ENCODE data around the gene HLA-F. TPM values are rescaled to one million over a fixed set of nuclear protein-coding genes. Genes with fewer than 3 reads are reported as not detected.

HLA-F gene
- total RNA-seq, 6 donors from 2014 or later, result 163 to 418 (median 191) TPM

DNA sequence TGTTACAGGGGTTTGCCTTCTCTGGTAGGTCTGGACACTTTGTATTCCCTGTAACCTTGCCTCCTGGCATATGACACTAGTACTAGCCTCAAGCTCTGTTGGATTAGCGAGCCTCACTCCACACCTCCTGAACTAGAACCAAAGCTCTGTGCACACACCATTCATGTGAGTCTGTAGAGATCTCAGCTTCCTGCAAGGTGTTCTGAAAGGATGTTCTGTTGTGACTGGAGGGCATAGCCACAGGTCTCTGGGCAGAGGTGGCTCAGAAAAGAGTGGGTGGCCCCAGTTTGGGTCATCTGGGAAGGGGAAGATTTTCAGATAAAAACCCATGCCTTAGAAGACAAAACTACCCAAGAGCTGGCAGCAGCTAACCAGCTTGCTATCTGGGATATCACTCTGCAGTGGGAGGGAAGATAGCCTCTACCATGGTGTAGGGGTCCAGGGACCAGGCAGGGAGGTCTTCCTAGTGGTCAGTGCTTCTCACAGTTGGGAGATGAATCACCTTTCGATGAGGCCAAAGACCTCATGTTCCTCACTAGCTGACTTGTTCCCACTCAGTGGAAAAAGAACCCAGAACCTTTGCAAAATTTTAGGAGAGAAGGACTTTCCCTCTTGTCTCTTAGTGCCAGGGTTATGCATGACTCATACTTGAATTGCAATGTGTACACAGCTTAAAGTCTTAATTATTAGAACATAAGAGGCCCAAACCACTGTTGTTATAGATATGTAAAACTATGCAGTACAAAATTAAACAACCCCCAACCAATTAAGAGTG lies 41.4 kb downstream of the HLA-F start:
- Histone ChIP-seq H3K27me3 (no peaks in the 10 kb centered on the region), H3K9me3 (no peaks in the 10 kb centered on the region), H3K27ac (no peak overlapping the region), H3K36me3 (no peaks in the 10 kb centered on the region), H3K4me1 (peaks cover 0 to 9% (median 2%) of the 10 kb centered on the region in 4 donors), H3K4me3 (no peak overlapping the region)
- DNase-seq (no peak), ATAC-seq (ENCODE audit: low FRiP score in 2 of 2) (peak in 1 of 2 donors; percentile 31)
- WGBS, 2 donors, result 87 to 93% methylated on average over 2 of the region's 2 CpGs
- TF ChIP-seq EP300 (IDR thresholded peaks at IDR 0.05) (no peak), POLR2AphosphoS5 (IDR thresholded peaks at IDR 0.05) (no peak), POLR2A (IDR thresholded peaks at IDR 0.05) (no peak)
- TF ChIP-seq, protein P1, sequence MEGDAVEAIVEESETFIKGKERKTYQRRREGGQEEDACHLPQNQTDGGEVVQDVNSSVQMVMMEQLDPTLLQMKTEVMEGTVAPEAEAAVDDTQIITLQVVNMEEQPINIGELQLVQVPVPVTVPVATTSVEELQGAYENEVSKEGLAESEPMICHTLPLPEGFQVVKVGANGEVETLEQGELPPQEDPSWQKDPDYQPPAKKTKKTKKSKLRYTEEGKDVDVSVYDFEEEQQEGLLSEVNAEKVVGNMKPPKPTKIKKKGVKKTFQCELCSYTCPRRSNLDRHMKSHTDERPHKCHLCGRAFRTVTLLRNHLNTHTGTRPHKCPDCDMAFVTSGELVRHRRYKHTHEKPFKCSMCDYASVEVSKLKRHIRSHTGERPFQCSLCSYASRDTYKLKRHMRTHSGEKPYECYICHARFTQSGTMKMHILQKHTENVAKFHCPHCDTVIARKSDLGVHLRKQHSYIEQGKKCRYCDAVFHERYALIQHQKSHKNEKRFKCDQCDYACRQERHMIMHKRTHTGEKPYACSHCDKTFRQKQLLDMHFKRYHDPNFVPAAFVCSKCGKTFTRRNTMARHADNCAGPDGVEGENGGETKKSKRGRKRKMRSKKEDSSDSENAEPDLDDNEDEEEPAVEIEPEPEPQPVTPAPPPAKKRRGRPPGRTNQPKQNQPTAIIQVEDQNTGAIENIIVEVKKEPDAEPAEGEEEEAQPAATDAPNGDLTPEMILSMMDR (IDR thresholded peaks at IDR 0.05), result no peak

DNA sequence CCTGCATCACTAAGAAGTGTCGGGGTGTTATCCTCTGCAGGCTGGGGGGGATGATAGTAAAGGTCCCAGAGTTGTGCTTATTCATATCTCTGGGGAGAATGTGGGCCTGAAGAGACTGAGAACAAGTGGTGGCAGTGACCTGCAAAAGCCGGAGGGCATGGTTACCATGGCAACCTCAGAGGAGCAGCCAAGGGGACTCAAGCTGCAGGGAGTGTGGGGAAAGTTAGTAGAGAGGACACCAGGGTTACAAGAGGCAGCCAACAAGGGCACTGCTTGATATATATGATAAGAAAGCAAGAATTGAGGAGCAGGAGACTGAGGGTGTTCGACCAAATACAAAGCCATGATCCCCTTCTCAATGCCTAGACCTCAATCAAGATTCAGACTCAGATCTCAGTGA lies 46.1 kb downstream of the HLA-F start:
- Histone ChIP-seq H3K27ac (no peak overlapping the region), H3K9me3 (no peaks in the 10 kb centered on the region), H3K27me3 (no peaks in the 10 kb centered on the region), H3K4me3 (no peak overlapping the region), H3K36me3 (no peaks in the 10 kb centered on the region), H3K4me1 (peaks cover 0 to 4% (median 0%) of the 10 kb centered on the region in 4 donors)
- no peak for DNase-seq
- TF ChIP-seq, protein P1 (IDR thresholded peaks at IDR 0.05), result no peak
- TF ChIP-seq EP300 (IDR thresholded peaks at IDR 0.05) (no peak), POLR2A (IDR thresholded peaks at IDR 0.05) (no peak), POLR2AphosphoS5 (IDR thresholded peaks at IDR 0.05) (no peak)
- WGBS, 2 donors, result 58 to 64% methylated on average over 3 of the region's 3 CpGs
- no peak for ATAC-seq (ENCODE audit: low FRiP score in 2 of 2)

DNA sequence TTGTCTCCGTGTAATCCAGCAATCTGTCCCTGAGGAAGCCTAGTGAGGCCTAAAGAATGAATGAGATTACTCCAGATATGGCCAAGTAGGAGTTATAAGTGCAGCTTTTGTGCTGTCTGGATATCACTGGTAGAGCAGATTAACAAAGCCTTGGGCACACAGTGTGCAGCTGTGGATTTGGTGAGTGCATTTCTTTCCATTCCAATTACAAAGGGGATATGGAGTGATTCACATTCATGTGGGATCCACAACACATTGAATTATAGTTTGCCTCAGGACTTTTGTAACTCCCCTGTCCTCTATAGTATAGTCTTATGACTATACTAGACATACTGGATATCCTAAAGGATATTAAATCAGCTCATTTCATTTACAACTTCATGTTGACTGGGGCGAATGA lies 47.1 kb downstream of the HLA-F start:
- H3K27me3 ChIP-seq, result no peaks in the 10 kb centered on the region
- DNase-seq (no peak), ATAC-seq (ENCODE audit: low FRiP score in 2 of 2) (no peak)
- H3K27ac ChIP-seq, result no peak overlapping the region
- no peak overlapping the region for H3K4me3 ChIP-seq
- no peaks in the 10 kb centered on the region for H3K36me3 ChIP-seq
- no peak for TF ChIP-seq EP300 (IDR thresholded peaks at IDR 0.05)
- no peak for TF ChIP-seq POLR2AphosphoS5 (IDR thresholded peaks at IDR 0.05)
- no peak for TF ChIP-seq POLR2A (IDR thresholded peaks at IDR 0.05)
- TF ChIP-seq, protein P1 (IDR thresholded peaks at IDR 0.05), result no peak
- WGBS, 2 donors, result 79 to 84% methylated on average over 2 of the region's 2 CpGs
- H3K9me3 ChIP-seq, result no peaks in the 10 kb centered on the region
- no peaks in the 10 kb centered on the region for H3K4me1 ChIP-seq

DNA sequence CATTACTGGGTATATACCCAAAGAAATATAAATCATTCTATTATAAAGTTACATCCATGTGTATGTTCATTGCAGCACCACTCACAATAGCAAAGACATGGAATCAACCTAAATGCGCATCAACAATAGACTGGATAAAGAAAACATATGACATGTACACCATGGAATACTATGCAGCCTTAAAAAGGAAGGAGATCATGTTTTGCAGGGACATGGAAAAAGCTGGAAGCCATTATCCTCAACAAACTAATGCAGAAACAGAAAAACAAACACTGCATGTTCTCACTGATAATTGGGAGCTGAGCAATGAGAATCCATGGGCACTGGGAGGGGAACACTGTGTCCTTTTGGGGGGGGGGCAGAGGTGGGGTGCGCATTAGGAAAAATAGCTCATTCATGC lies 53.5 kb downstream of the HLA-F start:
- no peak for ATAC-seq (ENCODE audit: low FRiP score in 2 of 2)
- no peak for DNase-seq
- Histone ChIP-seq H3K27me3 (no peaks in the 10 kb centered on the region), H3K36me3 (no peaks in the 10 kb centered on the region), H3K4me3 (no peak overlapping the region), H3K4me1 (no peaks in the 10 kb centered on the region), H3K9me3 (no peaks in the 10 kb centered on the region), H3K27ac (no peak overlapping the region)
- 94 to 99% methylated on average over 2 of the region's 2 CpGs for WGBS, 2 donors
- TF ChIP-seq POLR2AphosphoS5 (IDR thresholded peaks at IDR 0.05), result no peak
- no peak for TF ChIP-seq EP300 (IDR thresholded peaks at IDR 0.05)
- no peak for TF ChIP-seq POLR2A (IDR thresholded peaks at IDR 0.05)
- TF ChIP-seq, protein P1 (IDR thresholded peaks at IDR 0.05), result no peak

Small RNA genes within 50 kb of the gene (small RNA-seq; reads per million reads assigned to genes)
- gene AL645939.2 (0 reads per million in 4 donors), gene AL645939.3 (0 reads per million in 4 donors), gene AL645939.4 (0 reads per million in 4 donors), gene RF00019 (0 reads per million in 4 donors)

Other genes with a start within 250 kb of the HLA-F start
- 1 to 10 TPM in 1 of 6 donors, under 1 TPM in 1, not detected in 4; 0.54 to 1.8 TPM for gene MAS1L, start 235.5 kb upstream of the HLA-F start, total RNA-seq
- gene UBD, start 163.7 kb upstream of the HLA-F start, total RNA-seq, result 1 to 10 TPM in 2 of 6 donors, under 1 TPM in 2, not detected in 2; 0.76 to 3.6 (median 1.6) TPM
- not detected for gene OR2H2, start 138.3 kb upstream of the HLA-F start, total RNA-seq
- 100 to 1,000 TPM in 1 of 6 donors, 10 to 100 TPM in 5; 13.2 to 171 (median 34.8) TPM for gene GABBR1, start 90.3 kb upstream of the HLA-F start, total RNA-seq
- gene MOG, start 66.3 kb upstream of the HLA-F start, total RNA-seq, result not detected
- 1 to 10 TPM in 1 of 6 donors, under 1 TPM in 1, not detected in 4; 0.30 to 2.1 TPM for gene ZFP57, start 42.3 kb upstream of the HLA-F start, total RNA-seq
- gene HLA-G, start 104.4 kb downstream of the HLA-F start, total RNA-seq, result 10 to 100 TPM in 1 of 6 donors, 1 to 10 TPM in 5; 1.0 to 11.8 (median 6.2) TPM
- 1,000 to 10,000 TPM in 3 of 6 donors, 100 to 1,000 TPM in 3; 497 to 1,319 (median 949) TPM for gene HLA-A, start 219.1 kb downstream of the HLA-F start, total RNA-seq